NCI-H345 treated with DMSO at 0.1 percent for 48 hours (cell line): ENCODE results near the gene ARSI.

Experiments
- DNase-seq: peaks from one replicate; lab custom pipeline; 2025; ENCODE audit not compliant: unreplicated experiment; lab: John Stamatoyannopoulos, UW

ARSI gene

DNA sequence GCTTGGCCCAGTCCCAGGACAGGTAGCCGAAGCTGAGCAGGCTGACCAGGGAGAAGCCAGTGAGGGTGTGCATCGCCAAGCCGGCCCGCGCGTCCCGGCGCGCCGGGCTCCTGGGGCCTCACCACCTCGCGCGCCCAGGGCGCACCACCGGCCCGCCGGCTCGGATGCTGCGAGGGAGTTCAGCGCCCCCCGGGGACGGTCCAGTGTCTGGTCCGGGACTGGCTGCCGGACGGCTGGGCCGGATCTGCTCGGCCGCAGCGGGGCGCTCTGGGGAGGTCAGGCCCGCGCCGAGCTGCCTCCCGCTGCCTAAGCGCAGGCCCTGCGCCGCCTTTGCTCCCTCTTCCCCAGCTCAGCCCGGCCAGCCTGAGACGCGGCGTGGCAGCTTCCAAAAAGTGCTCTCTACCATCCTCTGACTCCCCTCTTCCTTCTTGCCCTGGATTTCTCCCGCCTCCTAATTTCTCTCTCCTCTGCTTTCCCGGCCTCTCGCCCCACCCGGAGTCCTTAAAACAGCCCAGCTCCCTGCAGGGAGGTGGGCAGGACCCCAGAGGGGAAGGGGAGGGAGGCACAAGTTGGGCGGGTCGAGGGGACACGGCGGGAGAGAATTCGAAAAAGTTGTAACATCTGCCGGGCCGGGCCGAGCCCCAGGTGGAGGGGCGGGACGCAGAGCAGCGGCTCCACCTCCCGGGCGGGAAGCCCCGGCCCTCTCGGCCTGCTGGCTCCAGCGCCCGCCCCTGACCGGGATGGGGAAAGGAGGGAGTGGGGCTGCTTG, at the start of gene ARSI:
ARSI (minus strand) TSS at position 605 of the 769 bp plus-strand sequence; CDS start at position 73, 532 bp downstream.
- no peak for DNase-seq

DNA sequence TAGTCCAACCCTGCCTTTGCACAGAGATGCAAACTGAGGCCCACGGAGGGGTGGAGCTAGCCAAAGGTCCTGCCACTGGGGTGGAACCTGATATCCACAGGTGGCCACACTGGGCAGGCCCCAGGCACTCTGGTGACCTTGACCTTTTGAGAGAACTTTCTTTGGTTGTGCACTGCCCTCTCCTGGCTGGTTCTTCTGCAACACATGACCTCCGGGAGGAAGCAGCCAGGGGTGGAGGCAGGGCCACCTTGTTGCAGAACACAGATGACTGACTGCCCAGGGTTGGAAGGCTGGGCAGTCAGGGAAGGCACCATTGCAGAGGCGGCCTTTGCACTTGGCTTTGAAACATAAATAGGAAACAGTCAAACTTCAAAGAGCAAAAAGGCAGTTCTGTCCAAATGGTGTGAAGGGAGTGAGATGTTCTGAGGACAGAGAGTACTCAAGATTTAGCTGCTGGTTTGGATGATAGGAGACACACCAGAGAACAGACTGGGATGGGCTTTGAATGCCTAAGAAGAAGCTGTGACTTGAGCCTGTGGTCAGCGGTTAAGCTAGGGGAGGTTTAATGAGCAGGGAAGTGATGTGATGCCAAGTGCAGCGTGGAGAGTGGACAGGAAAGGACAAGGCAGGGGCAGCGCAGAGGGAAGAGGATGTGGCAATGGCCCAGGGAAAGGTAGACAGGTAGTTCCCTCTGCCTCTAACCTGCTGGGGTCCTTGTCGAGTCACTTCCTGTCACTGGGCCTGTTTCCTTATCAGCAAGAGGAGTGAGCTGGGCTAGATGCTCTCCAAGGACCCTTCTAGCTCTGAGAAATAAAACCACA, 48.0 kb upstream of the ARSI start:
- no peak for DNase-seq

DNA sequence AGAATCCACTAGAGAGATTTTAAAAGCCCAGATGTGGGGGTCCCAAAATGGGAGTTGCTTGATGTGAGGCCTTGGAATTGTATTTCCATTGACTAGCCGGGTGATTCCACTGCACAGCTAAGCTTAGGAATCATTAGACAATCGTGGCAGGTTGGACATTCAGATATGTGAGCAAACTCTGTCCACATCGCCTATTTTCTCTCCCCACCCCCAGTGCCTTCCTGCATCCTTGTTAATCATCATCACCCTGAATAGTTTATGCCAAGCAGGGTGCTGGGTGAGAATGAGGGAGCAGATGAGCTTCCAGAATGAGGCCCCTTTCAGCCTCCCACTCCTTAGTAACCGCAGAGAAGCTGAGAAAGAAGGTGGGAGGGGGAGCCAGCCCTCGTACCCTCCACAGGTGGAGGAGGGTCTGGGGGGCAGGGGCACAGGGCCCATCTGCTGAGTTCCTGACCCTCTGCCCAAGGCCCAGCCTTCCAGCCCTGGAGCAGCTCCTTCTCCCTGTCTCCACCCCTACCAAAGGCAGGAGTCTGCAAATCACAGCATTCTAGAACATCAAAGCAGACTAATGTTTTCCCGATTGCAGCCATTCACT, 47.1 kb upstream of the ARSI start:
- DNase-seq: no peak

DNA sequence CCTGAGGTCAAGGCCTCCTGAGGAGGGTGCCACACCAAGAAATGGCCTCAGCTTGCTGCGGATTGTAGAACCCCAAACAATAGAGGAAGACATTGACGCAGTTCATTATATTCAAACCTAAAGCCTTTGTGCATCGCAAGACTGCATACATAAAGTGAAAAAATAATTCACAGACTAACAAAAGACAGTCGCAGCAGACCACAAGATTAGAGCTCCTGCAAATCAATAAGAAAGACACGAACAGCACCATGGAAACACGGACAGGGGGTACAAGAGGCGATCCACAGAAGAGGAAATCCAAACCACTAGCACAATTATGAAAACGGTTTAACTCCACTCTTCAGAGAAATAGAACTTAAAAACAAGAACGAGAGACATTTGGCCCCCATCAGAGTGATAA, 44.7 kb upstream of the ARSI start:
- DNase-seq: no peak

DNA sequence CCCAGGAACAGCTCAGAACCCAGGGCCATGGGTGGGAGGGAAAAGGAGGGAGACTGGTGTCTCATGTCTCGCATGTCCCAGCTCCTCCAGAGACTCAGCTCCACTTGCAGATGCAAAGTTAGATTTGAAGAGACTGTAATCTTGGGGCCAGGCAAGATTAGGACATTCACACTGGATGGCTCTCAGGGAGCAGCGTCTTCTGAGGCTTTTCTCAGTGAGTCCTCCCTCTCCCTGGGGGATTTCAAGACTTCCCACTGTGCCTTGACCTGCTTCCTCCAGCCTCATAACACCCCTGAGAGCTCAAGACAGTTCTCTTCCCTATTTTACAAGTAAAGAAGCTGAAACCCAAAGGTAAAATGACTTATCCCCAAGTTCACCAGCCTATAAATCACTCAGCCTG, 44.3 kb upstream of the ARSI start:
- DNase-seq: no peak

DNA sequence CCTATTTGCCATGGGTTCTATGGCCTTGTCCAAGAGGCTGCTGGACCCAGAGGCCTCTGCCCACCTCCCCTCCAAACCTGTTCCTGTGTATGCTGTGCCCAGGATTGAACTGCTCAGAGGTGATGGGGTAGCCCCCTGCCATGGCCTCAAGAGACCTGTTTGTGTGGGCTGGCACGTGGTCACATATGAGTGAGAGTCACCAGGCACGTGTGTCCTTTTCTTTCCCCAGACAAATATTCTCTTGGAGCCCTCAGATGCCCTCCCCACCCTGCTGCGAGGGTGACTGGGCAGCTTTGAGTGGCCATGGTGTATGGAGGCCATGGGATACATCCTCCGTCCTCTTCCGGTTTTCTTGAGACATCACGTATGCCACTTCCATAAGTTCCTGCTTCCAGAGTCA, 43.9 kb upstream of the ARSI start:
- no peak for DNase-seq

DNA sequence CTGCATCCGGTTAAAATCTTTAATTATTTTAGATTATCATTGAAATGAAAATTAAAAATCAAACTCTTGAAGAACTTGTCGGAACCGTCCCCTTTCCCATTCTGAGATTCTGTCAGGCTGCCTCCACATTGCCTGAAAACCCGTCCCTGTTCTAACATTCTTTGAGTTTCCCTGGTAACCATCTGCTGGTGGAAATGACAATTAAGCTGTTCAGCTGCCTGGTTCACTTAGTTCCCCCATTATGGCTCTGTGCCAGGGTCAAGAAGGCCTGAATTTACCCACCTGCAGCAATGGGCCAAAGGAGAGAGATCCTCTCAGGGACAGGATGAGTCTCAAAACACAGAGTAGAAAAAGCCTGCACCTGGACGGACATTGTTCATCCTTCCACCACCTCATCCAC, 43.0 kb upstream of the ARSI start:
- no peak for DNase-seq

DNA sequence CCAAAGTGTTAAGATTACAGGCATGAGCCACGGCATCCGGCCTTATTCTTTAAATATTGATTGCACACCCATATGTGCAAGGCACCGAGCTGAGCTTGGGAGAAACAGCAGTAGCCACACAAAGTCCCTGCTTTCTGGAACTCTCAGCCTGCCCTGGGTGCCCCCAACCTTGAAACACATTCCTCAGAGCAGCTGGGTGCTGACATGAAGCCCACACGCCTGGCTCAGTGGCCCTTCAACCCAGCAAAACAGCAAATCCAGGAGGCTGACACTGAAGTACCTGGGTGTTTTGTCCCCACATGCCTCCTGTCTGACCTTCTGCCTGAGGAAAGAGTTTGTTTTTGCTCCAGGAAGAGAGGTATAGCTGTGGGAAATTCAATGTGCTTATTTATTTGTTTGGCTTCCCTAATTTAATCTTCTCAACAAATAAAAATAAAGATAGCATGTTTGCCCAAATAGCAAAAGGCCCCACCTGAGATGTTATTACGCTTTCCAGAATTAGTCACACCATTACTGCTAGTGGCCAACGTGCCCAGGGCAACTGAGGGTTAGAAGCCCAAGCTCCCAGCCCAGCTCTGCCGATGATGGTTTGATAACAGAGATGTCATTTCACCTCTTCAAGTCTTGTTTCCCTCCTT, 41.4 kb upstream of the ARSI start:
- no peak for DNase-seq

DNA sequence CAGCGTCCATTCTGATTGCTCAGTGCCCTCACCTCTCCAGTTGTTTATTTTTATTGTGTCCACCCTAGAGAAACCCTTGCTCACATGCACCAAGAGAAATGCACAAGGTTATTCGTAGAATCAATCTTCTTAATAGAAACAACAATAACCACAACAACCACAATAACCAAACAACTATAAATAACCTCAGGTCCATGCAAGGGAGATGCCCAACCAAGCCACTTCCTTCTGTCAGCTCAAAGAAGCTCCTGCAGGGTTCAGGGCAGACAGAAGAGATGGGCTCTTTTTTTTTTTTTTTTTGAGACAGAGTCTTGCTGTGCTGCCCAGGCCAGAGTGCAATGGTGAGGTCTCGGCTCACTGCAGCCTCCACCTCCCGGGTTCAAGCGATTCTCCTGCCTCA, 39.9 kb upstream of the ARSI start:
- DNase-seq: no peak

DNA sequence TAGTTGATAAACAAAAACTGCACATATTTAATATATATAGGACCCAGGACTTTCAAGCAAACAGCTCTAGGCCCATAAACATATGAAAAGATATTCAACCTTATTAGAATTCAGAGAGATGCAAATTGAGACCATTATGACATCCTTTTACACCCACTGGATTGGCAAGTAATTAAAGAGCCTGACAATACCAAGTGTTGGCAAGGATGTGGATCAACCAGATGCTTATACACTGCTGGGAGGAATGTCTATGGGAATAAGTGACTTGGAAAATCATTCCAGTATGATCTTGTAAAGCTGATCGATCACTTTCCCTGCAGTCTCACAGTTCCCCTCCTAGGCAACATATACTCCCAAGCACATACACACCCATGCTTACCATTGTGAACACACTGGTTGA, 39.3 kb upstream of the ARSI start:
- DNase-seq: no peak

DNA sequence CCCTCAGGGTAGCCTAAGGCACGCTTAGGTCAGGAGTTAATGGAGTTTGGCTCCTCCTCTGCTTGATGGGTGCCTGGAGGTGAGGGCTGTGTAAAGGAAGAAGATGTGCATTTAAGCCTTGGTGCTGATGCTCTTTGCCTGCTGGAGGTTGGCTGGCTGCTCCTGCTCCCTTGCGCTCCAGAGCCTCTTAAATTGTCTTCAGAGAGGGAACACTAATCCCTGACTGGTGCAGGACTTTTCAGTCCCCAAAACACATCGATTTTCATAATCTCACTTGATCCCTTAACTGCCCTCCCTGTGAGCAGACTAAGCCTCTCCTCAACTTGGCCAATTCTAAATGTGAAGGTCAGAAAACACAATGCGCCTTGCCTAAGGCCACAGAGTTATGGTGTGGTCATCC, 38.6 kb upstream of the ARSI start:
- no peak for DNase-seq

DNA sequence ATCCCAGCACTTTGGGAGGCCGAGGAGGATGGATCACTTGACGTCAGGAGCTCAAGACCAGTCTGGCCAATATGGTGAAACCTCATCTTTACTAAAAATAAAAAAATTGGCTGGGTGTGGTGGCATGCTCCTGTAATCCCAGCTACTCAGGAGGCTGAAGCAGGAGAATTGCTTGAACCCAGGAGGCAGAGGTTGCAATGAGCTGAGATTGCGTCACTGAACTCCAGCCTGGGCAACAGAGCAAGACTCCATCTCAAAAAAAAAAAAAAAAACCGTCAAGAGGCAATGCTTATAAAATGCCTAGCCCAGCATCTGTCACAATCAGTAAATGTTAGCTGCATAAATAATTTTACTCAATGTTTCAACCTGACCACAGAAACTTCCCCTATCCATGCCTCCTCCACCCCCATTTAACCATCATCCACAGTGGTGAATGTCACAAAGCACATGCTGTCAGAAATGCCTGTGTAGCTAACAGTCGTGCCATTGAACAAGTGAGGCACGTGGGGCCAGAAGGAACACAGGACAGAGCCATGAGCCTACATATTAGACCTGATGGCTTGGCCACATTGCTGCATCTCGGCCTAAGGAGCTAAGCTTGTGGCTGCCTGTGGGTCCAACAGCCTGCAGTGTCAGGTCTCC, 38.0 kb upstream of the ARSI start:
- no peak for DNase-seq

DNA sequence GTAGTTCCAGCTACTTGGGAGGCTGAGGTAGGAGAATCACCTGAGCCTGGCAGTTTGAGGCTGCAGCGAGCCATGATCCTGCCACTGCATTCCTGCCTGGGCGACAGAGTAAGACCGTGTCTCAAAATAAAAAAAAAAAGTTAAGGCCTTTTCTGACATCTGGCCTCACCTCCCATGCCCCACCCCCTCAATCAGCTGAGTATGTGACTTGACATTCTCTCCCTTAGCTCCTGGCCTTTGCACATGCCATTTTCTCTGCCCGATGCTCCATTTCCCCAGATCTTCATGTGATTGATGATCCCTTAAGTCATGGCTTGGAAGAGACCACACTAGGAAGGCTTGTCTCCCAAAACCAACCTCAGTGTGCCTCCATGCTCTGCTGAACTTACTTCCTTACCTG, 37.1 kb upstream of the ARSI start:
- DNase-seq: no peak

DNA sequence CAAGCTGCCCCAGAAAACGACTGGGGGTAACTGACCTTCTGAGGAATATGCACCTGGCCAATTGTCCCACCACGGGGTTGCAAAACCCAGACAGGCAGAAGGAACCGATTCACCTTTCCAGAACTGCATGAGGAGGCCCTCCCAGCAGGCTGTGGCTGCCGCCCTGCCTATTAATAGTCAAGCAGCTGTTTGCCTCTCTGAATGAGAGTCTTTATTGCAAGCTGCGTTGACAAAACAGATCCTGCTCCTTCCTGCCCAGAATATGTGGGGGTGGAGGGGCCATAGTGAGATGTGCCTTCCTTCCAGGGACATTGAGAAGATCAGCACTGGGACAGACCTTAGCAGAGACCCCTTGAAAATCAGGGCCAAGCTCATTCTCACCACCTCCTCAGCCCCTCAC, 36.5 kb upstream of the ARSI start:
- no peak for DNase-seq

DNA sequence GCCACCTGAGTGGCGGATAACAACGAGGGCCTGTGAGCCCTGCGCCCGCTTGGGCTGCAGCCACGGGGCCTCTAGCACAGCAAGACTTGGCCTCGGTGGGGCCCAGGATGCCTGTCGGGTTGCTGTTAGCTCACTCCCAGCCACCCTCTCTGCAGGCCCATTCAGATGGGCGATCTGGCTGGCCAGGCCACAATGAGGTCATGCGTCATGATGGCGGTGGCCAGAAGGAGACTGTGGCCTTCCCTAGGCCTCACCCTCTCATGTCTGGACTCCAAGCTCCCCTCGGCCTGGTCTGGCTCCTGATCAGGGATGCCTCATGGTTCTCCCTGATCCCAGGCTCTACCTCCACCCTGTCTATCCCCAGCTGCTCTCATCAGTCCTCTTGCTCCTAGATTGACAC, 35.8 kb upstream of the ARSI start:
- no peak for DNase-seq

DNA sequence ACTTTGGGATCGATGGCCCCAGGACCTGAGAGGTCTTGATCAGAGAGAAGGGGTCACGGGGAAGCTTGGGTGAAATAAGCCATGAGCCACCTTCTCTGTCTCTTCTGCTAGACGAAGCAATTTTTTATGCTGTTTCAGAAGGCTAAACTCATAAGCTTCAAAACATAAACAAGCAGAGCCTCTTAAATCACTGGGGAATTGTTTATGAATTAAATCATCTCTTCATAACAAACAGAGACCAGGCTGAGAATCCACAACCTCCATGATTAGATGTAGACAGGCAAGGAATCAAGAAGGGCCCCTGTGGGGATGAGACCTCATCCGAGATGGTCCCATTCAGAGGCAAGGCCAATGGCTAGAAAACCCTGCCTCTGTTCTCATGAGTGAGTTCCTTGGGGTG, 33.1 kb upstream of the ARSI start:
- no peak for DNase-seq

DNA sequence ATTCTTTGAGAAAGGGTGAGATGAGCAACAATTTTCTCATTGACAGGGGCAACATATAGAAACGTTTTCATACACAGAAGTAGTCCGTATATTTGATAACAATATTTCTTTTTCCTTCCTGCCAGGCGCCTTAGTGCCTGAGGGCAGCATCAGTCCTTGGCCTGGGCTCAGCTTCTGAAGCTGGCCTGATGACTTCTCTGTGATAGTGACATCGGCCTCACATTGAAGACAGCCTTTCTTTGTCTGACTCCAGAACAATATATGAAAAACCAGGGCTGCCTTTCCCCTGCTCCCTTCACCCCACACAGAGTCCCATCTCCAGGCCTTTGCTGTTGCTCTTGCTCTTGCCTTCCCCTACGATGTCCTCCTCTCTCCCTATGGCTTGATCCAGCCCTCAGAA, 30.7 kb upstream of the ARSI start:
- DNase-seq: no peak

DNA sequence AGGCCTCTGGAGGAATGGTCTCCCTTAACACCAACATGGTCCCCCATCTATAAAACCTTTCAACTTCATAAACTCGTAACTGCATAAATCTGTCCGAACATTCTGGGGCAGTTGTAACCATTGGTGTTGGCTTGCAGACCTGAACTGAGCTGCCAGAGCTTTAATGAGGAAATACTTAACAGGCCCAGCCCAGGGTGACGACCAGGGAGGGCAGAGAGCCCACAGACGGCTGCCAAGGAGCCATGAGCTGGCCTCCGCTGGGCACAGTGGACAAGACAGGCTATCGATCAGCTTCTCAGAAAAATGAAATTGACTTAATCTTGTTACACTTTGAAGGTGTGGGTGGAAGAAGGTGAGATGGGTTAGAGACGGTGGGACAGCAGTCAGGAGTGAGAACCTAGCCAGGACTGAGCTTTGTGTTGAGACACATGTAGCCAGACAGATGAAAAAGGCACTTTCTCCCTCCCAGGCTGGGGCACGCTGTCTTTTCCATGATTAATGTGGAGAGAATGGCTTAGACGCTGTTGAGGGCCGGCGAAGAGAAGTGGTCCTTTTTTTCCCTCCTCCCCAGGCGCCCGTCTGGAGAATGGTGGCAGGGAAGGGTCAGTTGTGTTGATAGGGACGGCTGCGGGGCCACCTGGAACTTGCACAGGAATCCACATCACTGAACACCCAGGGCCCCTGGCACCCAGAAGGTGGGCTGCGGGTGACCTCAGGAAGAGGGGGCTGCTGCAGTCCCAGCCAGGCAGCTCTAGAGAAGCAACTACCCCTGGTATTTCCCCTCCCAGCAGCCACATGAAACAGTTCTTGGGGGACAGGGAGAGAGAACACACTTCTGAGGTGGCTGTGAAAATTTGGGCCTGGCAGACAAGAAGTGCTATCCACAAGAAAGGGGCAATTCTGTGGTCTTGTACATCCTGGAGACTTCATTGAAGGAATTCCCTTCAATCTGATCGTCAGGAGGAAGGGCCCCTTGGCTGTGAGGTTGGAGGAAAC, 27.5 kb upstream of the ARSI start:
- DNase-seq: no peak

DNA sequence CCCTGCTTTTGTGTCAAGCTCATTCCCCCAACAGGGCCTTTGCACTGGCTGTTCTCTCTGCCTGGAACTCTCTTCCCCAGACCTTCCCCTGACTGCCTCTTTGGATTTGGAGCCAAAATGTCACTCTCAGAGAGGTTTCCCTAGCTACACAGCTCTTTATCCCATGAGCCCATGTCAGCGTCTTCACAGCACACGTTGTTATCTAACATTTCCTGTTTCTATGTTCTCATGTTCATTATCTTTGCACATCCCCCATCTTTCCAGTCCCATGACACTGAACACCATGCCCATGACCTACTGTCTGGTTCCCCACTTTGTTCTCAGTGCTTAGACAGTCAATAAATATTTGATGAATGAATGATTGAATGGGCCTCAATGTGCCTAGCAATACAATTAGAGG, 26.3 kb upstream of the ARSI start:
- no peak for DNase-seq

DNA sequence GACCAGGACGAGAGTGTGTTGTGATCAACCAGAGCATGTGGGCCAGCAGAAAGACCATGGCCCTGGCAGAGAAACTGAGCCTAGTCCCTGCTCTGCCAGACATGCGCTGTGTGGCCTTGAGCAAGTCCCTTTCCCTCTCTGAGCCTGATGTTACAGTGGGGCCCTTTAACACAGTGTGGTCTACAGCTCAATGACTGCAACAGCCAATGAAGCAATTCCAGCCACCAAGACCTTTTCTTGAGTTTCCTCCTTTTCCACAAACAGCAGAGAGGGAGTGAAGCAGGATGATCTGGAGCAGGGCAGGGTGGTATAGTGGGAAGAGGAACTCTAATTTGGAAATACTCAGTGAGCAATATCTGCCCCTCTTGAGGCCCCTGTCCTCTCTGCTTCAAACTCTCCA, 25.8 kb upstream of the ARSI start:
- no peak for DNase-seq
